Stimulated activated CD8-positive, alpha-beta memory T cell treated with anti-CD3 and anti-CD28 coated beads, Interleukin-7, amount 100 ng/mL, for 48 hours (primary cell): ENCODE data around the gene CPVL.

Experiments
- DNase-seq, 2 donors: peaks; one replicate each; pipeline ENCODE4 v3.0.0-alpha.2; 2020; ENCODE audit warnings: low read depth in 1 of 2; ENCODE audit errors: extremely low read depth in 1 of 2

Gene CPVL

DNA sequence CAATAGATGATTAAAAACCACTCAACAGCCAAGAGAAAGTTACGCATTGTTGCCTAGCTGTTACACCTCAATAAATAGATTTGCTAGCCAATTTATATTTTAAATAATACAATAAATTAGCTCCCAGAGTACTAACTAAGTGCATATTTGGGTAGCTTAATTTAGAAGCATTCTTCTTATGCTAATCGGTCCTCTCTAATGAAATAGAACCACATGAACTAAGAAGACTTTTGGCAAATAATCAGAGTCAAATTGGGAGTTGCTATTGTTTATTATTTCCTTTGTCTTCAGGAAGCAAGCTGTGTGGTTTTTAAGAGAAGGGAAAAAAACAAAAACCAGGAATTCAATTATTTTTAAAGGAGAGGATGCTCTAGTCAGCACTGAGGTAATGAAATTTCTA lies 139.2 kb downstream of the CPVL start:
- DNase-seq, result no peak

GRCh38 chr7:29005829-29006228 lies 140.5 kb downstream of the CPVL start:
- no peak for DNase-seq

- no peak for DNase-seq
These were observed 140.9 kb downstream of the CPVL start for GRCh38 chr7:29005406-29005805.

DNA sequence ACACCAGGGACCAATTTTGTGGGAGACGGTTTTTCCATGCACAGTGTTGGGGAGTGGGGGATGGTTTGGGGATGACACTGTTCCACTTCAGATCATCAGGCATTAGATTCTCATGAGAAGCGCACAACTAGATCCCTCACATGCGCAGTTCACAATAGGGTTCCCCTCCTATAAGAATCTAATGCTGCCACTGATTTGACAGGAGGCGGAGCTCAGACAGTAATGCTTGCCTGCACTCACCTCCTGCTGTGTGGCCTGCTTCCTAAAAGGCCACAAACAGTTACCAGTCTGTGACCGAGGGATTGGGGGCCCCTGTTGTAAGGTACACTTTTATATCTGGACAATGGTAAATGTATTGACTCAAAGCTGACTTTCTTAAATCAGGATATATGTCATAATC lies 142.6 kb downstream of the CPVL start:
- no peak for DNase-seq

- no peak for DNase-seq
These were observed 145.6 kb downstream of the CPVL start for GRCh38 chr7:29000717-29001076.

GRCh38 chr7:28999895-29000716 lies 146.2 kb downstream of the CPVL start:
- no peak for DNase-seq

DNA sequence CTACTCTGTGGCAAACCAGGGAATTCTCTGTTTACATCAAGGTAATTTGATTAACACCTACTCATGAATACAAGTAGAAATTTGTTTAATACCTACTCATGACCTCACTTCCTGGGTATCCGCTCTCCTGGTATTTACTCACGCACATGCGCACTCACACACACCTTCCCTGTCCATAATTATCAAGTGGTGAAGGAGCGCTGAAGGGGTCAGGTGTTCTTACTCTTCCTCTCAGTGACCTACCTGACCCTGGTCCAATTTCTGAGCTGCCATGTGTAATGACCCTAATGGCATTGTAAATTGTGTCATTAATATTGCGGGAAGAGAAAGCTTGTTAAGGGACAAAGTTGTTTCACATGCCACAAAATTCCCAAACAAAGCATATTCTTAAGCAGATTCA lies 146.9 kb downstream of the CPVL start:
- DNase-seq, result no peak

- DNase-seq, result no peak
These were observed 148.2 kb downstream of the CPVL start for GRCh38 chr7:28998105-28998504.

DNA sequence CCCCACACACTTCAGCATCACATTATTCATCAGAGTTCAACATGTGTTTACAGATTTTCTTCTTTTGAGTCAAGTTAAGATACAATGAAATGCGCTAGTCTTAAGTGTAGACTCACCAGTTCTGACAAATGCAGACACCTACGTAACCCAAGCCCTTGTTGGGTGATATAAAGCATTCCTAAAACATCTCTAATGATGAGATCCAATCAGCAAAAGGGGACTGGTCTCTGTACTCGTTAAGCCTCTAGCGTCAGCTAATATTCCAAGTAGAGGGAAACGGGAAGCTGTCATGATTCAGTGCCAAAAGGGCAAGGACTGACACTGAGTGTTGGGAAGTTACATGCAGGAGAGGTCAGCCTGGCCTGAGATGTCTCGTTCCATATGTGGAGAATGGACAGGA lies 149.5 kb downstream of the CPVL start:
- no peak for DNase-seq

- no peak for DNase-seq
These were observed 153.0 kb downstream of the CPVL start for GRCh38 chr7:28993371-28993770.

- DNase-seq, result no peak
These were observed 153.5 kb downstream of the CPVL start for GRCh38 chr7:28992798-28993197.

GRCh38 chr7:28990200-28990960 lies 156.0 kb downstream of the CPVL start:
- no peak for DNase-seq

- no peak for DNase-seq
These were observed 156.9 kb downstream of the CPVL start for GRCh38 chr7:28989211-28989980.

GRCh38 chr7:28988810-28989209 lies 157.5 kb downstream of the CPVL start:
- no peak for DNase-seq

- no peak for DNase-seq
These were observed 158.2 kb downstream of the CPVL start for GRCh38 chr7:28988091-28988490.

GRCh38 chr7:28986765-28987110 lies 159.6 kb downstream of the CPVL start:
- DNase-seq, result no peak

DNA sequence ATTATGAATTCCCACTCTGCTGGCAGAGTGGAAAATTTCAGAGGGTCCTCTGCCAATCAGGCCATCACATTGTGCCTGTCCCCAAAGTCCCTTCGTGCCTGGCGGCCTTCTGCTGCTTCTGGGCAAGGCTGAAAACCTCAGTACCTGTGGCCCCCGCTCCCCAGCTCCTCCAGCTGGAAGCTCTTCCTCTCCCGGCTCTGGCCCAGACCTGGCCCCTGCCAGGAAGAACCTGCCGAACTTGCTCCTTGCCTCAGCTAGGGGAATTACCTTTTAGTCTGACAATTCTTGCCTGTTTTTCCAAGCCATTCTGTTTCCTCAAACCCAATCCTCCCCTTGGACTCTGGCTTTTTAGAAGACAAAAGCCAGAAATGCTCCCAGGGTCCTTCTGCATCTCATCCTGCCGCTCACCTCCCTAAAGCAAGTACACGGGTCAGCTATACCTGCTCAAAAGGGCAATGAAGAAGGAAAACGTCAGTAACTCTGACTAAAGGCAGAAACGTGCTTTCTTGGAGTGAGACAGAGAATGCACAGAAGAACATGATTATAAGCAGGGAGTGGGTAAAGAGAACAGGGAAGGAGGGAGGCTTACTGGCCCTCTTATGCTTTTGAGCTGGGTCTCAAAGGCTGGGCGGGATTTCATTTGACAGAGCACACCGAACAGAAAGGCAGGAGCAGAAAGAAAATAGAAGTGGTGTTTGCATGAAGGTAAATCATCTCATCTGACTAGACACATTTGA lies 160.1 kb downstream of the CPVL start:
- no peak for DNase-seq

DNA sequence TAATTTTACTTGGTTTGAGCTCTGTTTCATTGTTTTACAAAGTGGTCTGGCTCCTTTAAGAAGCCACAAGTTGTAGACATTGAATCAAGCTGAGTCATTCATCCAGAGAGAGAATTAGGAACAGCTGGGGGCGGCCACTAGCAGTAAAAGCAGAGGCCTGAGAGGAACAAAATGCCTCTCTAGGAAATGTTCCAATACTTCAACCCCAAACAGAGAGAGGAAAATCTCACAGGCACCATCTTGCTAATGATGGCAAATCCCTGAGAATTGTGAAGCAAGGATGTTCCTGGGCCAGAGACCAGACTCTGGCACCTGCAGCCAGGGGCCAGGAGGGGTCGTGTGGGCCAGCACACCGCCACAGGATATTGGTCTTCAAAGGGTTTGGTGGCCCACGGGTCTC lies 161.7 kb downstream of the CPVL start:
- DNase-seq, result no peak

GRCh38 chr7:28984217-28984616 lies 162.1 kb downstream of the CPVL start:
- no peak for DNase-seq

DNA sequence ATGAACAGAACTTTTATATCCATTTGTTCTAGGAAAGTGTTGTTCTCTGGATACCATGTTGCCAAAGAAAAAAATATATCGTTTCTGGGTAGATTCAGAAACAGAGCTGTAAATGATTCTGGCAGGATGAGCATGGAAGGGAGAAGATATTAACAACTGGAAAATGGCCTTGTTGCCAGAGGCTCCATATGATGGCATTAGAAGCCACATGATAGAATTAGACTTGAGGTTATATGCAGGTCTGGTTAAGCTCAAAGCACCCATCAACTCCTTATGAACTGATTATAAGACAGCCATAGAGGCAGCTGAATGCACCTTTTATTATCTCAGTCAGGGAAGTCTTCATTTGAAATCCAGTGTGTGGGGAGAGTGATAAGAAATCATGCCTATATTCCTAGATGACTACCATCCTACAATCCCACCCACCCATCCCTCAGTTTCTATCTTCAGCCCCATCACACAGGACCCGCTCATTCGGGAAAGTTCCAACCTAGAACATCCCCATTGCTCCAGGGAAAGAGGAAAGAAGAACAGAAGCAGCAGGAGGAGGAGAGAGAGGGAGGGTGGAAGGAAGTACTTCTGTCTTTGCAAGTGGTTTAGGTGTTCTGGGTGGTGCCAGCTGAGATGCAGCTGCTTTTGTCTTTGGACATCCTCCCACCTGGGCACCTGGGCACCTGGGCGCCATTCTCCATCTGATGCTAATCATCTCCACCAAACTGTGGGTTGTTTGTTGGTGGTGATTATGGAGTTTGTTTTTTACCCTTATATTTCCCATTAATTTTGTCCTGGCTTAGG lies 162.7 kb downstream of the CPVL start:
- no peak for DNase-seq
